Mesenchymal stem cell (in vitro differentiated cells and primary cell): ENCODE results near the gene UROS.

ENCODE experiments used
- DNase-seq: peaks from one replicate; pipeline ENCODE4 v3.0.0-alpha.2; 2013
- H2AFZ ChIP-seq: one replicate; pipeline ENCODE4 v1.6.1; 2013; ENCODE audit warnings: low read depth, mild to moderate bottlenecking, control low read depth, inconsistent platforms, low read length, moderate library complexity
- H2AK5ac ChIP-seq: 2 replicates; pipeline ENCODE4 v1.6.1; 2013; ENCODE audit warnings: low read length, moderate library complexity, mild to moderate bottlenecking, inconsistent platforms; ENCODE audit not compliant: severe bottlenecking
- H2BK120ac ChIP-seq: one replicate; pipeline ENCODE4 v1.6.1; 2013; ENCODE audit warnings: low read depth, mild to moderate bottlenecking, inconsistent platforms, low read length, moderate library complexity
- H2BK12ac ChIP-seq, 2 experiments: one replicate each; pipeline ENCODE4 v1.6.1; 2013; ENCODE audit warnings: inconsistent platforms in 2 of 2, low read length in 2 of 2, mild to moderate bottlenecking in 2 of 2, moderate library complexity in 2 of 2, control low read depth in 1 of 2
- H2BK15ac ChIP-seq: one replicate; pipeline ENCODE4 v1.6.1; 2013; ENCODE audit warnings: mild to moderate bottlenecking, low read depth, inconsistent platforms; ENCODE audit not compliant: poor library complexity, severe bottlenecking
- H2BK5ac ChIP-seq: 2 replicates; pipeline ENCODE4 v1.6.1; 2013; ENCODE audit warnings: low read depth, mild to moderate bottlenecking, low read length, control low read depth, inconsistent platforms; ENCODE audit not compliant: poor library complexity, severe bottlenecking
- H3K14ac ChIP-seq, 2 experiments: one replicate each; pipeline ENCODE4 v1.6.1; 2013; ENCODE audit warnings: inconsistent platforms in 2 of 2, low read length in 2 of 2, control low read depth in 1 of 2, mild to moderate bottlenecking in 1 of 2, moderate library complexity in 1 of 2
- H3K18ac ChIP-seq, 2 experiments: one replicate each; pipeline ENCODE4 v1.6.1; 2013; ENCODE audit warnings: inconsistent platforms in 2 of 2, low read length in 2 of 2, control low read depth in 1 of 2, low read depth in 1 of 2, mild to moderate bottlenecking in 1 of 2
- H3K23ac ChIP-seq, 2 experiments: one replicate each; pipeline ENCODE4 v1.6.1; 2013; ENCODE audit warnings: inconsistent platforms in 2 of 2, low read length in 2 of 2, mild to moderate bottlenecking in 2 of 2, moderate library complexity in 2 of 2, control low read depth in 1 of 2
- H3K27ac ChIP-seq: 2 replicates; pipeline ENCODE4 v1.5.1; 2013; ENCODE audit warnings: mild to moderate bottlenecking, moderate library complexity, low read length, control low read depth, inconsistent platforms; ENCODE audit not compliant: poor library complexity, severe bottlenecking
- H3K27me3 ChIP-seq, 2 experiments: 2 replicates each; pipeline versions ENCODE4 v1.6.1 to v1.7.0; 2013; ENCODE audit warnings: low read length in 2 of 2, mild to moderate bottlenecking in 2 of 2, moderate library complexity in 2 of 2, control low read depth in 1 of 2, inconsistent platforms in 1 of 2; ENCODE audit not compliant: control insufficient read depth in 1 of 2, insufficient read depth in 1 of 2
- H3K36me3 ChIP-seq, 2 experiments: 2 replicates each; pipeline versions ENCODE4 v1.6.1 to v1.7.0; 2013; ENCODE audit warnings: low read length in 2 of 2, control low read depth in 1 of 2, inconsistent platforms in 1 of 2, low read depth in 1 of 2, mild to moderate bottlenecking in 1 of 2; ENCODE audit not compliant: insufficient read depth in 2 of 2, control insufficient read depth in 1 of 2
- H3K4ac ChIP-seq, 2 experiments: one replicate each; pipeline ENCODE4 v1.6.1; 2013; ENCODE audit warnings: inconsistent platforms in 2 of 2, low read length in 2 of 2, mild to moderate bottlenecking in 2 of 2, moderate library complexity in 2 of 2, control low read depth in 1 of 2, low read depth in 1 of 2
- H3K4me1 ChIP-seq: 2 replicates; pipeline ENCODE4 v1.6.1; 2013; ENCODE audit warnings: low read depth, low read length, control low read depth; ENCODE audit not compliant: control insufficient read depth, insufficient read depth
- H3K4me2 ChIP-seq: 2 replicates; pipeline ENCODE4 v1.6.1; 2013; ENCODE audit warnings: low read length, mild to moderate bottlenecking, inconsistent platforms; ENCODE audit not compliant: poor library complexity, severe bottlenecking
- H3K4me3 ChIP-seq, 2 experiments: 2 replicates each; pipeline versions ENCODE4 v1.5.1 to v1.7.0; 2013; ENCODE audit warnings: low read length in 2 of 2, mild to moderate bottlenecking in 2 of 2, control low read depth in 1 of 2, low read depth in 1 of 2; ENCODE audit not compliant: insufficient read depth in 1 of 2
- H3K79me1 ChIP-seq: replicated peaks from 2 replicates; pipeline ENCODE4 v1.6.1; 2013; ENCODE audit warnings: mild to moderate bottlenecking, control low read depth, low read length, inconsistent platforms; ENCODE audit not compliant: poor library complexity, severe bottlenecking
- H3K9ac ChIP-seq: 2 replicates; pipeline ENCODE4 v1.7.0; 2013; ENCODE audit warnings: mild to moderate bottlenecking, low read length, moderate library complexity
- H3K9me3 ChIP-seq: 2 replicates; pipeline ENCODE4 v1.7.0; 2013; ENCODE audit warnings: mild to moderate bottlenecking, low read length; ENCODE audit not compliant: control insufficient read depth
- H4K8ac ChIP-seq: one replicate; pipeline ENCODE4 v1.6.1; 2013; ENCODE audit warnings: inconsistent platforms, mild to moderate bottlenecking, low read length, moderate library complexity
- H4K91ac ChIP-seq: one replicate; pipeline ENCODE4 v1.6.1; 2013; ENCODE audit warnings: mild to moderate bottlenecking, low read length, inconsistent platforms
- WGBS: methylation state at CpG from one replicate; pipeline ENCODE4 v1.1.7; 2013; ENCODE audit warnings: mixed read lengths; 5-methylcytosine and 5-hydroxymethylcytosine counted together

Gene UROS

GRCh38 chr10:125778556-125778955 is 44.5 kb downstream of the UROS start:
- Histone ChIP-seq H3K14ac (no peak overlapping the region), H3K9me3 (no peaks in the 10 kb centered on the region), H3K18ac (no peak overlapping the region), H2BK5ac (no peak overlapping the region), H4K8ac (no peak overlapping the region), H3K4me3 (no peak overlapping the region), H2BK120ac (no peak overlapping the region), H4K91ac (no peak overlapping the region), H3K4me1 (peaks cover 4% of the 10 kb centered on the region), H2AK5ac (no peak overlapping the region), H2BK15ac (no peak overlapping the region), H2AFZ (no peak overlapping the region), H3K27ac (no peak overlapping the region), H3K4ac (no peak overlapping the region), H3K23ac (no peak overlapping the region), H3K9ac (no peak overlapping the region), H3K4me2 (no peak overlapping the region), H2BK12ac (no peak overlapping the region), H3K79me1 (no peaks in the 10 kb centered on the region), H3K27me3 (peaks cover 13 to 19% of the 10 kb centered on the region in 2 experiments), H3K36me3 (no peaks in the 10 kb centered on the region)
- no peak for DNase-seq
- 94% methylated on average over 2 of the region's 5 CpGs for WGBS

DNA sequence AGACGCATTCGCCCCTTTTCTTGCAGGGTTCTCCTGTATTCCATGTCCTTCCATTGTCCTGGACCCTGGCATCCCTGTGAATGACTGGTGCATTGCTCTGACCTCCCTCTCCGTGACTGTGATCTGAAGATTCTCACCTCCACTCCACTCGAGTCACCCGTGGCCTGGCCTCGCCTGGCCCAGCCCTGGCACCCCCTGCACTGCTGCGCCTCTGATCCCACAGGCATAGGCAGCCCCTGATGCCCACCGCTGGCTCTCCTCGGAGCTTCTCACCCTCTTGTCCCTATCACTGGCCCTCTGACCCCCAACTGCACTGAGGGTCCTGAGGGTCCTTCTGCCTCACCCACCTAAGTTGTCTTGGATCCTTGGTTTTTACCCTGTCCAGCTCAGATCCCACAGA is 45.3 kb downstream of the UROS start:
- no peak for DNase-seq
- Histone ChIP-seq H3K36me3 (no peaks in the 10 kb centered on the region), H3K4me2 (no peak overlapping the region), H3K23ac (no peak overlapping the region), H3K4ac (no peak overlapping the region), H3K4me1 (peaks cover 3% of the 10 kb centered on the region), H2AFZ (no peak overlapping the region), H2BK5ac (no peak overlapping the region), H4K8ac (no peak overlapping the region), H3K27me3 (peaks cover 13 to 19% of the 10 kb centered on the region in 2 experiments), H3K4me3 (no peak overlapping the region), H2BK12ac (no peak overlapping the region), H3K18ac (no peak overlapping the region), H3K79me1 (no peaks in the 10 kb centered on the region), H2BK15ac (no peak overlapping the region), H2AK5ac (no peak overlapping the region), H3K14ac (no peak overlapping the region), H3K9ac (no peak overlapping the region), H3K9me3 (no peaks in the 10 kb centered on the region), H3K27ac (no peak overlapping the region), H2BK120ac (no peak overlapping the region), H4K91ac (no peak overlapping the region)
- 92% methylated on average over 9 of the region's 9 CpGs for WGBS

DNA sequence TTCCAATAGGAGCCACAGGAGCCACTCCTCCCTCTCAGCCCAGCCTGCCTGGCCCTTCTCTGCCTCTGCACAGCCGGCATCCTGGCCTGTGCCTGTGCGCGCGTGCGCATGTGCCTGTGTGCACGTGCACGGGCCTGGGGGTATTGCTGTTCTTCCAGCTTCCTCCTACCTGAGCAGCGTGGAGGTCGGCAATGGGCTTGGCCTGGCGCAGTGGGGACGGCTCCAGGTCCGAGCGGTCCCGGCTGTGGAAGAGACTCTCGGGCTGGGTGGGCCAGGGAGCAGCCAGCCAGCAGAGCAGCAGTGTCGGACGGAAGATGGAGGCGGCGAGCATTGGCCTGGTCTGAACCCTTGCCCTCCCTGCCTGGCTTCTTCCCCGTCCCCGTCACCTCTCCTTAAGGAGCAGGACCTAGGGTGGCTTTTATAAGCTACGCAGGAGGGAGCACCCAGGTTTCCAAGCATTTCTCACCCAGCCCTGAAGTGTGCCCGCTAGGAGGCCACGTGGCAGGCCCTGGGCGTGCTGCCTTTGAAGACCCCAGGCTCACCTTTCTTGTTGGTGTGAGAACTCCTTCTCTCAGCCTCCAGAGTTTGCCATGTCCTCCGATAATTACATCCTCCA is 47.5 kb downstream of the UROS start, which contains the start of gene MMP21:
Gene MMP21, minus strand, starts transcription at position 331 of the 616 bp plus-strand sequence. Its CDS starts 0 bp downstream, at position 331.
- Histone ChIP-seq H3K4me1 (peaks cover 3% of the 10 kb centered on the region), H2BK5ac (no peak within 1 kb of the TSS), H3K4me3 (no peak within 1 kb of the TSS), H3K4ac (no peak within 1 kb of the TSS), H3K9me3 (no peaks in the 10 kb centered on the region), H2BK120ac (no peak within 1 kb of the TSS), H3K27me3 (peaks cover 13 to 19% of the 10 kb centered on the region in 2 experiments), H3K27ac (no peak within 1 kb of the TSS), H3K79me1 (no peaks in the 10 kb centered on the region), H3K4me2 (no peak within 1 kb of the TSS), H4K91ac (no peak within 1 kb of the TSS), H3K36me3 (no peaks in the 10 kb centered on the region), H3K18ac (no peak within 1 kb of the TSS), H2AFZ (no peak within 1 kb of the TSS), H2BK12ac (no peak within 1 kb of the TSS), H2BK15ac (no peak within 1 kb of the TSS), H4K8ac (no peak within 1 kb of the TSS), H2AK5ac (no peak within 1 kb of the TSS), H3K23ac (no peak within 1 kb of the TSS), H3K14ac (no peak within 1 kb of the TSS), H3K9ac (no peak within 1 kb of the TSS)
- 94% methylated on average over 26 of the region's 26 CpGs for WGBS
- no peak for DNase-seq

GRCh38 chr10:125774581-125775191 is 48.4 kb downstream of the UROS start:
- no peak overlapping the region for H3K18ac ChIP-seq
- H2BK120ac ChIP-seq = no peak overlapping the region
- no peak overlapping the region for H3K23ac ChIP-seq
- H2BK5ac ChIP-seq = no peak overlapping the region
- no peak overlapping the region for H2BK12ac ChIP-seq
- H3K79me1 ChIP-seq = no peaks in the 10 kb centered on the region
- H3K4me2 ChIP-seq = no peak overlapping the region
- H4K91ac ChIP-seq = peak overlapping the region; percentile 28
- no peak overlapping the region for H3K9ac ChIP-seq
- no peak overlapping the region for H3K4me3 ChIP-seq
- WGBS = 94% methylated on average over 32 of the region's 32 CpGs
- no peak overlapping the region for H3K4ac ChIP-seq
- H2AK5ac ChIP-seq = no peak overlapping the region
- DNase-seq = no peak
- no peak overlapping the region for H3K27ac ChIP-seq
- no peak overlapping the region for H3K14ac ChIP-seq
- H4K8ac ChIP-seq = no peak overlapping the region
- no peak overlapping the region for H2AFZ ChIP-seq
- H3K36me3 ChIP-seq = no peaks in the 10 kb centered on the region
- H3K4me1 ChIP-seq = peaks cover 3% of the 10 kb centered on the region
- H2BK15ac ChIP-seq = no peak overlapping the region
- H3K9me3 ChIP-seq = no peaks in the 10 kb centered on the region
- peaks cover 13 to 14% of the 10 kb centered on the region in 2 experiments for H3K27me3 ChIP-seq
